Measurements from ENCODE around the gene ABCB8.

Gene ABCB8

DNA sequence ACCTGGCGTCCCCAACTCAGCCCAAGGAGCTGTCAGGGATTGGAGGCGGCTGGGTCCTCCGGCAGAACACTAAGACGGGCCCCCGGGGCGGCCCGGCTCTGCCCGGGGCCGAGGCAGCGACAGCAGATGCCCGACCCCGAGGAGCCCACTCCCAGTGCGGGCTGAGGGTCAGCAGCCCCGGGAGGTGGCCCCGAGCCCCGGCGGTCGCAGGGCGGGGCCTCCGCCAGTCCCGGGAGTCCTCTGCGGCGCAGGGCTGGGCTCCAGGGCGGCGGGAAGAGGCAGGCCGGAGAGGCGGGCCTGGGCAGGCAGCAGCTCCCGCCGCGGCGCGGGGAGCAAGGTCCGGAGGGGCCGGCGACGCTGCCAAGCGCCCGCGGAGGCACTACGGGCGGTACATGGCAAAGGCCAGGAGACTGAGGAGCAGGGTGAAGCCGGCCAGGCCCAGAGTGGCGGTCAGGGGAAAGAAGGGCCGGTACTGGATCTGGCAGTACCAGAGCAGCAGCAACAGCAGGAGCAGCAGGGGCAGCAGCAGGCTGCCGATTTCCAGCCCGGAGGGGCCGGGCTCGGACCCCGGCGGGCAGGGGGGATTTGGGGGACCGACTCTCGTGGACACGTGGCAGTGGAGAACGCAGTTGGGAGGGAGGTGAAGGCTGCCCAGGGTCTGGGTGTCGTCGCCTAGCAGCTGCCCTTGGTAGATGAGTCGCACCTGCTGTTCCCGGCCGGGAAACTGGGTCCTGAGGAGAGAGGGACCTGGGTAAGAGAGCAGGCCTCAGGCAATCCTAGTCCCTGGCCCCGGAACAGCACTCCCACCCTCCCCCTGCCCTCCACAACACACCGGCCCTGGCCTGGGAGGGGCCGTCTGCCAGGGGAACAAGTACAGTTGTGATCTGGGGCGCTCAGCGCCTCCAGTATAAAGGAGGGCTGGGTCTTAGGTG lies 53.2 kb downstream of the ABCB8 start:
- no peak for DNase-seq (ENCODE audit: extremely low read depth, low read depth)
- peak overlapping the region; percentile 64 for H3K4me3 ChIP-seq (replicated peaks; ENCODE audit: low read depth, low read length)
- TF ChIP-seq, protein P1, sequence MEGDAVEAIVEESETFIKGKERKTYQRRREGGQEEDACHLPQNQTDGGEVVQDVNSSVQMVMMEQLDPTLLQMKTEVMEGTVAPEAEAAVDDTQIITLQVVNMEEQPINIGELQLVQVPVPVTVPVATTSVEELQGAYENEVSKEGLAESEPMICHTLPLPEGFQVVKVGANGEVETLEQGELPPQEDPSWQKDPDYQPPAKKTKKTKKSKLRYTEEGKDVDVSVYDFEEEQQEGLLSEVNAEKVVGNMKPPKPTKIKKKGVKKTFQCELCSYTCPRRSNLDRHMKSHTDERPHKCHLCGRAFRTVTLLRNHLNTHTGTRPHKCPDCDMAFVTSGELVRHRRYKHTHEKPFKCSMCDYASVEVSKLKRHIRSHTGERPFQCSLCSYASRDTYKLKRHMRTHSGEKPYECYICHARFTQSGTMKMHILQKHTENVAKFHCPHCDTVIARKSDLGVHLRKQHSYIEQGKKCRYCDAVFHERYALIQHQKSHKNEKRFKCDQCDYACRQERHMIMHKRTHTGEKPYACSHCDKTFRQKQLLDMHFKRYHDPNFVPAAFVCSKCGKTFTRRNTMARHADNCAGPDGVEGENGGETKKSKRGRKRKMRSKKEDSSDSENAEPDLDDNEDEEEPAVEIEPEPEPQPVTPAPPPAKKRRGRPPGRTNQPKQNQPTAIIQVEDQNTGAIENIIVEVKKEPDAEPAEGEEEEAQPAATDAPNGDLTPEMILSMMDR (IDR thresholded peaks at IDR 0.05; ENCODE audit: low read depth, low read length, missing control alignments), result no peak

DNA sequence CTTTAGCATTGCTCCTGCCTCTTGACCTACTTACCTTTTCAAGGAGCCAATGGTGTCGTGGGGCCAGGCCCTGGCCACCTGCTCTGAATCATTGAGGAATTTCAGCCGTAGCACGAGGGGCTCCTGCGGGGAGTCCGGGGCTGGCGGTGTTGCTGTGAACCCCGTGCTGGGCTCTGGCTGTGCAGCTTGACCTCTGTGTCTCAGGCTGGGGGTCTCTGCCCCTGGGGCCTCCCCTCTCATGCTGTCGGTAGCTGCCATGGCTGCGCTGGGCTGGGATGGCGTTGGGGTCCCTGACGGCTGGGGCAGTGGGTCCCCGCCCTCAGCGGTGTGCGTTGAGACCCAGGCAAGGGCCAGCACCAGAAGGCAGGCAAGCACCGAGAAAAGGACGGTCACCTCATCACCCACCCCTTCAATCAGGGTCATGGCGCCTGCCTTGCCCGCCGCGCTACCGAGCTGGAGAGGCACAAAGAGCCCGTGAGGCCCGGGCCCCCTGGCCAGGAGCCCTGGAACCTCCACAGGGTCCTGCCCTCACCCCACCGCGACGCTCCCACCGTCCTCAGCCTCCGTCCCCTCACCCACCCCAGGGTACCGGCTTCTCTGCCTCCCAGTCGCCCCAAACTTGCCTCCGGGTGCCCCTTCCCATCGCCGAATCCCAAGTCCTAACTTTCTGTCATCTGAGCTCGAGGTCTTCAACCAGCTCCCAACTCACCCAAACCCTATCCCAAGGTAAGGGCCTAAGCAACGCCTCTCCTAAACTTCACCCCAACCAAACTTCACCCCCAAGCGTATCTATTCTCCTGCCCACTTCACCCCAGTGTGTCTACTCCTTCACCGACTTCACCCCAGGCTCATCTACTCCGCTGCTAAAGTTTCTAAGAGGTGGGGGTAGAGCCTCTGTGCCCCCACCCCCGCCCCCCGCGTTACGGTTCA lies 54.2 kb downstream of the ABCB8 start:
- DNase-seq (ENCODE audit: extremely low read depth, low read depth), result no peak
- TF ChIP-seq, protein P1 (IDR thresholded peaks at IDR 0.05; ENCODE audit: low read depth, low read length, missing control alignments), result no peak
- H3K4me3 ChIP-seq (replicated peaks; ENCODE audit: low read depth, low read length), result peak overlapping the region; percentile 64

DNA sequence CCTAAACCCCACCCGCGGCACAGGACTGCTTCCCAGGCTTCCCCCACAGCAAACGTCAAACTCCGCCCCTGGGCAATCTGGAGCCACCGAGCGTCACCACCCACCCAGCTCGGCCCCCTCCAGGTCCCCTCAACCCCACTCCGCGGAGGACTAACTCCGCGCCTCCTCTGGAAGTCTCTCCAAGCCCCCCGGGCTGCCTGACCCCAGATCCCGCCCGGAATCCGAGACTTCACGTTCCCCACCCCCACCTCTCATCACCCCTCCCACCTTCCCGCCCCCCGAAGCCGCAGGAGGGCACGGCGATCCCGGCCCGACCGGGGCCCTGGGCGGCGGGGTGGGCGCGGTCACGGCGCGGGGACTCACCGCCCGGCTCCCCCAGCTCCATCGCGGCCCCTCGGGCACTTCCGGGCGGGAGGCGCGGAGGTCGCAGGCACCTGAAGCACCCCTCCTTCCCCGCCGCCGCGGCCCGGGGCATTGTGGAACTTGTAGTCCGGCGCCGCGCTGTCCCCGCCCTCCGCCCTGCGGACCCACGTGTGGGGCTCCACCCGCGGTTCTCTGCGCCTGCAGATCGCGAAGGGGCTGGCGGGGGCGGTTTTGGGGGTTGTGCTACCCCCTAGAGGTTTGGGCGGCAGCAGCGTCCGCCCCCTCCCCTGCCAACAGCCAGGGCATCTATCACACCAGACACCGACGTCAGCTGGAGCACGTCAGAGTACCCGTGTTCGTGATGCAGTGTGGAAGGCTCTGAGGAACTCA lies 55.0 kb downstream of the ABCB8 start, which contains the start of gene TMUB1:
TMUB1 (minus strand) TSS at position 423 of the 753 bp plus-strand sequence. CDS start 930 bp downstream, outside the sequence.
- TF ChIP-seq, protein P1 (IDR thresholded peaks at IDR 0.05; ENCODE audit: low read depth, low read length, missing control alignments), result no peak
- no peak for DNase-seq (ENCODE audit: extremely low read depth, low read depth)
- peak within 1 kb of the TSS; percentile 64 for H3K4me3 ChIP-seq (replicated peaks; ENCODE audit: low read depth, low read length)

DNA sequence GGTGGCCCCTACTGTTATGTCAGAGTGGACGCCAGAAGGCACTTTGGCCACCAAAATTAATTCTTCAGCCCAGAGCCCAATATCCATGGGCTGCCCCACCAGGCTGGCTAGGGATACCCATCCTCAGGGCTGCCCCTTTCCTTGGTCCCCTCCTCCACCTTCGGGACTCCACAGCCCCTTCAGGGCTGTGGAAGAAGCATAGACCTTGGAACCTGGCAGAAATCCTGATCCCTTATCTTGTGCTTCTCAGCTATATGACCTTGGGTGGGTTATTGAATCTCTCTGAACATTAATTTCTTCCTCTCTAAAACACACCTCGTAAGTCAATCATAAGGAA lies 55.5 kb downstream of the ABCB8 start:
- DNase-seq (ENCODE audit: extremely low read depth, low read depth), result no peak
- peak overlapping the region; percentile 64 for H3K4me3 ChIP-seq (replicated peaks; ENCODE audit: low read depth, low read length)
- TF ChIP-seq, protein P1 (IDR thresholded peaks at IDR 0.05; ENCODE audit: low read depth, low read length, missing control alignments), result no peak

DNA sequence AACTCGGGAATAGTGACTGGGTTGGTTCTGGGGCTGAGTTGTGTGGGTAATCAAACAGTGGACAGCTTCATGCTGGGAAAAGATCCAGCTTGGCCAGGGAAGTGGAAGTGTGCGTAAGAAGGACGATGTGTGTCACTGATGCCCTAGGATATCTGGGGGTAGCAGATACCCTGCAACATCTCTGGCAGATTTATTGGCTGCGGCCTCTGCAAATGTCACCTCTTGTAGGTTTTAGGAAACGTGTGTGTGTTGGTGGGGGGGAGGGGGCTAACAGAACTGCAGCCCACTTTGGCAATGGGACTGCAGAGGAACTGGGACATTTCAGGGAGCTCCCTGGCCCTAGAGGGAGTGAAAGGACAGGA lies 57.1 kb downstream of the ABCB8 start:
- DNase-seq (ENCODE audit: extremely low read depth, low read depth), result no peak
- H3K4me3 ChIP-seq (replicated peaks; ENCODE audit: low read depth, low read length), result peak overlapping the region; percentile 53
- TF ChIP-seq, protein P1 (IDR thresholded peaks at IDR 0.05; ENCODE audit: low read depth, low read length, missing control alignments), result no peak
